Fibroblast of villous mesenchyme (primary cell): ENCODE results near the gene ERCC6L. TPM values are rescaled to one million over a fixed set of nuclear protein-coding genes. Genes with fewer than 3 reads are reported as not detected.

Experiments used
- DNase-seq: peaks from one replicate; pipeline ENCODE4 v3.0.0-alpha.2; 2010; ENCODE audit warnings: low read depth
- H3K4me3 ChIP-seq: 2 replicates; pipeline ENCODE4 v1.5.1; 2011; ENCODE audit warnings: low read depth, mild to moderate bottlenecking, low read length
- CTCF ChIP-seq: IDR thresholded peaks from 2 replicates; pipeline ENCODE4 v1.5.1; 2012; ENCODE audit warnings: low read depth, mild to moderate bottlenecking, low read length; ENCODE audit not compliant: insufficient read depth
- total RNA-seq: library from RNA; depleted of rRNA; stranded (reverse); fragments of >200 nt; gene quantifications from 2 replicates; pipeline ENCODE4 v1.2.3, GENCODE V29; 2012

Gene ERCC6L
- total RNA-seq, 1 donor: 5.6 TPM

GRCh38 chrX:72254816-72255215 is 16.0 kb upstream of the ERCC6L start:
- no peak for TF ChIP-seq CTCF
- DNase-seq: no peak
- no peak overlapping the region for H3K4me3 ChIP-seq

- no peak for TF ChIP-seq CTCF
- DNase-seq: no peak
- no peak overlapping the region for H3K4me3 ChIP-seq
Measured at GRCh38 chrX:72253686-72254085, 14.9 kb upstream of the ERCC6L start.

GRCh38 chrX:72247206-72247942 is 8.5 kb upstream of the ERCC6L start:
- TF ChIP-seq CTCF: no peak
- DNase-seq: peak; percentile 63
- H3K4me3 ChIP-seq: no peak overlapping the region

- TF ChIP-seq CTCF: peak; percentile 83
- no peak overlapping the region for H3K4me3 ChIP-seq
- peak; percentile 68 for DNase-seq
Measured at GRCh38 chrX:72245461-72246089, 6.7 kb upstream of the ERCC6L start.

- peak; percentile 30 for DNase-seq
- no peak for TF ChIP-seq CTCF
- H3K4me3 ChIP-seq: no peak overlapping the region
Measured at GRCh38 chrX:72243472-72243871, 4.6 kb upstream of the ERCC6L start.

- H3K4me3 ChIP-seq: no peak overlapping the region
- TF ChIP-seq CTCF: no peak
- DNase-seq: no peak
Measured at GRCh38 chrX:72240976-72241375, 2.1 kb upstream of the ERCC6L start.

GRCh38 chrX:72238183-72238582 is 644 bp downstream of the ERCC6L start:
- no peak for DNase-seq
- H3K4me3 ChIP-seq: peak overlapping the region; percentile 50
- TF ChIP-seq CTCF: no peak
